Limb (tissue), 2 donors: ENCODE results near the gene ADGRG1.
"Not testable (repeated sequence)": the region's sequence is repeated elsewhere in the genome, so short reads cannot be mapped to it uniquely, and the experiment has no call there.

ENCODE experiments used
- DNase-seq, 2 donors: peaks; one replicate each; pipeline ENCODE4 v3.0.0-alpha.2; 2016; ENCODE audit errors: extremely low spot score in 2 of 2

The ADGRG1 gene

GRCh38 chr16:57698812-57699405 lies 70.5 kb downstream of the ADGRG1 start:
- DNase-seq = no peak

- DNase-seq = no peak
Observed at GRCh38 chr16:57699481-57699880, 71.1 kb downstream of the ADGRG1 start.

- DNase-seq = no peak
Observed at GRCh38 chr16:57699899-57700298, 71.5 kb downstream of the ADGRG1 start.

- DNase-seq = no peak
Observed at GRCh38 chr16:57700781-57701551, 72.5 kb downstream of the ADGRG1 start.

- no peak for DNase-seq
Observed at GRCh38 chr16:57701759-57702371, 73.4 kb downstream of the ADGRG1 start.

- DNase-seq = no peak
Observed at GRCh38 chr16:57703416-57704010, 75.1 kb downstream of the ADGRG1 start.

- no peak for DNase-seq
Observed at GRCh38 chr16:57704011-57704904, 75.8 kb downstream of the ADGRG1 start.

- no peak for DNase-seq
Observed at GRCh38 chr16:57704905-57705852, 76.7 kb downstream of the ADGRG1 start.

- DNase-seq = no peak
Observed at GRCh38 chr16:57706717-57707116, 78.3 kb downstream of the ADGRG1 start.

GRCh38 chr16:57707331-57707730 lies 78.9 kb downstream of the ADGRG1 start:
- no peak for DNase-seq

GRCh38 chr16:57708168-57708567 lies 79.7 kb downstream of the ADGRG1 start:
- no peak for DNase-seq

GRCh38 chr16:57709663-57710062 lies 81.2 kb downstream of the ADGRG1 start:
- no peak for DNase-seq

GRCh38 chr16:57711346-57711745 lies 82.9 kb downstream of the ADGRG1 start:
- DNase-seq = no peak

- DNase-seq = no peak
Observed at GRCh38 chr16:57711993-57712392, 83.6 kb downstream of the ADGRG1 start.

- DNase-seq = not testable (repeated sequence)
Observed at GRCh38 chr16:57712569-57712968, 84.1 kb downstream of the ADGRG1 start.

- DNase-seq = no peak
Observed at GRCh38 chr16:57713596-57713995, 85.2 kb downstream of the ADGRG1 start.

GRCh38 chr16:57714047-57714446 lies 85.6 kb downstream of the ADGRG1 start:
- DNase-seq = no peak
